Activated CD4-positive, alpha-beta T cell treated with anti-CD3 and anti-CD28 coated beads, Interleukin-2, amount 10 ng/mL, durations not matched to agents 24 days and 14 days (primary cell): ENCODE measurements around the gene EOMES. TPM values are rescaled to one million over a fixed set of nuclear protein-coding genes. Genes with fewer than 3 reads are reported as not detected.
"Not testable (repeated sequence)": the region's sequence is repeated elsewhere in the genome, so short reads cannot be mapped to it uniquely, and the experiment has no call there.

Experiments used
- DNase-seq: peaks from one replicate; pipeline ENCODE4 v3.0.0; 2022
- H3K27ac Mint-ChIP-seq: one replicate; pipeline ENCODE4 v1.8.0; 2022; ENCODE audit warnings: mild to moderate bottlenecking, mixed read lengths
- H3K27me3 Mint-ChIP-seq: one replicate; pipeline ENCODE4 v1.8.0; 2022; ENCODE audit warnings: mixed read lengths
- H3K36me3 Mint-ChIP-seq: one replicate; pipeline ENCODE4 v1.8.0; 2022; ENCODE audit warnings: low read depth, mild to moderate bottlenecking, mixed read lengths
- H3K4me1 Mint-ChIP-seq: one replicate; pipeline ENCODE4 v1.8.0; 2021; ENCODE audit warnings: mixed read lengths
- H3K4me3 Mint-ChIP-seq: one replicate; pipeline ENCODE4 v1.8.0; 2022; ENCODE audit warnings: mild to moderate bottlenecking, moderate library complexity, mixed read lengths
- H3K9me3 Mint-ChIP-seq: one replicate; pipeline ENCODE4 v1.8.0; 2021; ENCODE audit warnings: mixed read lengths
- intact Hi-C: fragments of 100-400 bp; cut with micrococcal nuclease; formaldehyde crosslinking; loops from one replicate; pipeline ENCODE4 v1.15.1; 2023
- total RNA-seq: library from RNA; stranded (reverse); gene quantifications from 2 replicates; pipeline ENCODE4 v1.2.3, GENCODE V29; 2022

EOMES gene
- 7.4 and 7.8 TPM in 2 replicates for total RNA-seq

DNA sequence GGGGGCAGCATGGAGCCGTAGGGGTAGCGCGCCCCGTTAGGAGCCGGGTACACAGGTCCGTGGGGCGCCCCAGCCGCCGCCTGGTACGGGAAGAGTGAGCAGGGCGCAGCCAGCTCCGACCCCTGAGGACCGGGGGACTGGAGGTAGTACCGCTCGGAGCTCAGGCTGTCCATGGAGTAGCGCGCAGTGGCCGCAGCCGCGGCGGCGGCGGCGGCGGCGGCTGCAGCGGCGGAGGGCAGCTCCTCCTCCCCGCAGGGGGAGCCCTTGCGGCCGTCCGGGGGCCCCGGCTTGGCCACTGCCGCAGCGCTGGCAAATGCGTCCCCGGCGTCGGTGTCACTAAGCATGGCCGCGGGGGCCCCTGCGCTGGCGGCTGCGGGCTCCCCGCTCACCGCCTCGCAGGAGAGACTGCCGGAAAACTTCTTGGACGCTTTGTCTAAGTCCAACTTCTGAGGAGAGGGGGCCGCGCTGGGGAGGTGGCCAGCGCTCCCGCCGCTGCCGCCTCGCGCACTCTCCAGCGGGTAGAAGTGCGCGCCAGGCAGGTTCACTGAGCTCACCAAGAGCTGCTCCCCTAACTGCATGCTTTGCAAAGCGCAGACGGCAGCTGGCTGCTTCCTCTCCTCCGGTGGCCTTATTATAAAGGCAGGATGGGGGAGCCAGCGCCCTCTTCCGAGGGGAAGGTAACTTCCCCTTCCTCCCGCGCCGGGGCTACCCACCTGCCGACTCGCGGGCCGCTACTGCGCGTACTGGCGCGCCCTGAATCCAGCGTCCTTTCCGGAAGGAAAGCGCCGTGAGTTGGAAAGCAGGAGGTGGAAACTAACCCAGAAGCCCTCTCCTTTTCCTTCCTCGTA, at the start of gene EOMES:
Gene EOMES, minus strand, starts transcription at position 607 of the 848 bp plus-strand sequence. Its CDS starts 29 bp downstream, at position 578.
- Mint-ChIP-seq H3K27me3 (peaks cover 85% of the 10 kb centered on the region), H3K27ac (peak within 1 kb of the TSS; percentile 66), H3K36me3 (peaks cover 11% of the 10 kb centered on the region), H3K4me1 (peaks cover 32% of the 10 kb centered on the region), H3K9me3 (peaks cover 9% of the 10 kb centered on the region), H3K4me3 (peak within 1 kb of the TSS; percentile 85)
- intact Hi-C loops, result loop anchor here (1.0 to 5.0 kb wide), 4 partner anchors 8 to 564 kb away; no protein-coding TSS in a partner anchor
- DNase-seq, result peak; percentile 90

DNA sequence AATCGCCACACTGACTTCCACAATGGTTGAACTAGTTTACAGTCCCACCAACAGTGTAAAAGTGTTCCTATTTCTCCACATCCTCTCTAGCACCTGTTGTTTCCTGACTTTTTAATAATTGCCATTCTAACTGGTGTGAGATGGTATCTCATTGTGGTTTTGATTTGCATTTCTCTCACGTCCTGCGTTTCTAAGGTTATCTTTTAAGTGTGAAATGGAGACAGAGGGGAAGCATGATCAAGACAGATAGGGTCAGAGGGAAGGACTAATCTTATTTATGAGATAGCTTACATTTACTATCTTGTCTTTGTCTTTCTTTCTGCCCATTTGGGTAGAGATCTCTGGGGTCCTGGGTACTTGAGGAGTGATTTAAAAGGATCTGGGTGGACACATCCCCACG, 48.3 kb upstream of the EOMES start:
- H3K4me3 Mint-ChIP-seq, H3K27me3 Mint-ChIP-seq, H3K9me3 Mint-ChIP-seq, H3K36me3 Mint-ChIP-seq, H3K27ac Mint-ChIP-seq, intact Hi-C loops, DNase-seq: not testable (repeated sequence)
- H3K4me1 Mint-ChIP-seq, result peaks cover 12% of the 10 kb centered on the region

DNA sequence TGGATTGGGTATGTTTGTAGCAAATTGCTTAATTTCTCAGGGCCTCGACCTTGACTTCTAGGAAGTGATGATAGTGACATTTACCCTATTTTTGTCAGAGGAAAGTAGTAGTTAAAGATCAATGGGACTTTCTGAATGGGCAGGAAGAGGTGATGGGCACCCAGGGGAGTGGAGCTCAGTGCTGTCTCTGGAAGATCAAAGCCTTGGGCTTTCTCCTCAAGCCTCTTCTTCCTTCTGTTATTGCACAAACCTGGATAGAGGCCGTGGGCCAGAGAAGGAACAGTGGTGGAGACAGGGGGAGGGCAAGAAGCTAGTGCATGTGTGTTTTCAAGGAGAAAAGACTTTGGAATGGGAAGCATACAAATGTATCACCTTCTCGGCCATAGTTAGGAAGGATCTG, 44.9 kb upstream of the EOMES start:
- no peak overlapping the region for H3K27ac Mint-ChIP-seq
- no peaks in the 10 kb centered on the region for H3K27me3 Mint-ChIP-seq
- intact Hi-C loops, result no loop called here

DNA sequence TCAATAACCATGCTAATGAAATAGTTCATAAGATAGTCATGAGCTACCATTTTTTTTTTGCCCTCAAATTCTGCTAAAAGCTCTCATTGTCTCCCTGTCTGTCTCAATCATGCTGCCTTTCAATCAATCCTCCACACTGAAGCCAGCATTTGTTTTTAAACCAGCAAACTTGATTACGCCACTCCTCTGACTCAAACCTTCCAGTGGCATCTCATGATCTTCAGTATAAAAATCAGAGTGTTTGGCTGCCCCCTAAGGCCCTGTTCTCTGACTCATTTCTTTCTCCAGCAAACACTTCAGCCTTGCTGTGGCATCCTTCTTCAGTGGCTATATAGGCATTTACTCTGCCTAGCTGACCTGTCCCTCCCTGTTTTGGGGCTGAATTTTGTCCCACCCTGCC, 36.0 kb upstream of the EOMES start:
- H3K27ac Mint-ChIP-seq, result no peak overlapping the region
- no peaks in the 10 kb centered on the region for H3K27me3 Mint-ChIP-seq
- H3K4me3 Mint-ChIP-seq, result no peak overlapping the region
- H3K36me3 Mint-ChIP-seq, result peaks cover 4% of the 10 kb centered on the region
- intact Hi-C loops, result loop anchor here (10.0 kb wide), 1 partner anchor 87 kb away; no protein-coding TSS in a partner anchor
- peak; percentile 57 for DNase-seq
- peaks cover 10% of the 10 kb centered on the region for H3K4me1 Mint-ChIP-seq
- H3K9me3 Mint-ChIP-seq, result peaks cover 12% of the 10 kb centered on the region

More for the DNA sequence above, 44.9 kb upstream of the EOMES start:
- Mint-ChIP-seq H3K4me3 (no peak overlapping the region), H3K9me3 (no peaks in the 10 kb centered on the region), H3K4me1 (peaks cover 12% of the 10 kb centered on the region), H3K36me3 (no peaks in the 10 kb centered on the region)
- DNase-seq, result no peak

DNA sequence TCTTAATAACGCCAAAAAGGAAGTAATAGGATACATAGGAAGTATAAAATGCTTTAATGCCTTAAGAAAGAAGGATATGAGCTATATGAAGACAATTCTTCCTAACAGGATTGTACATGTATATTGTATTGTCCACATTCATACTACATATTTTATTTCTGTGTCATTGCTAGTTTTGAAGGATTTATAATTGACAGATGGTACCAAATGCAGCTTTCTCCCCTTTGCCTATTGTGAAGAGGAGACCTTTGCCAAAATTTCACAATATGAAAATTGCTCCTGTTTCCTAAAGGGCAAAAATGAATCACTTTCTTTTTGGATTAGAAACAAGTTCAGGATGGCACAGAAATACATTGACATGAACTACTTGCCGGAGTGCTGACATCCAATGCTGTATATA, 34.8 kb upstream of the EOMES start:
- H3K27ac Mint-ChIP-seq, result no peak overlapping the region
- peaks cover 17% of the 10 kb centered on the region for H3K4me1 Mint-ChIP-seq
- DNase-seq, result no peak
- no peak overlapping the region for H3K4me3 Mint-ChIP-seq
- no peaks in the 10 kb centered on the region for H3K27me3 Mint-ChIP-seq
- intact Hi-C loops, result loop anchor here (10.0 kb wide), 1 partner anchor 88 kb away; no protein-coding TSS in a partner anchor
- peaks cover 17% of the 10 kb centered on the region for H3K9me3 Mint-ChIP-seq
- H3K36me3 Mint-ChIP-seq, result peaks cover 7% of the 10 kb centered on the region

DNA sequence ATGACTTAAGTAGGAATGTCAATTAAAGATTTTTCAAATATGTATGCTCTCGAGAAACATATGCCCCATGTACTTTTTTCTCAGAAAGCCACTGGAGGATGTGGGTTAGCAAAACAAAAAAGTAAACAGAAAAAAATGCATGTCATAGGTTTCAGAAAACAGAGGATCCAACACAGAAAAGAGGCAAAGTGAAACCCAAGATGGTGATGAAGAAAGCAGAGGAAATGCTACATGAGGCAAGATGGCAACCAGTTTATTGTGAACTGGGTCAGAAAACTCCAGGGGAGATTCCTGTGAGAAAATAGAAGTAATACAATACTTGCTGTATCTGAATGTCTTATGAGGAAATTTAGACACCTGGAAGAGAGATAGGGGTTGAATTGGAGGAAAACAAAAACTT, 30.8 kb upstream of the EOMES start:
- intact Hi-C loops, result loop anchor here (5.0 to 10.0 kb wide), 2 partner anchors 92 to 174 kb away; no protein-coding TSS in a partner anchor
- Mint-ChIP-seq H3K27ac (peak overlapping the region; percentile 90), H3K36me3 (peaks cover 13% of the 10 kb centered on the region), H3K4me1 (peaks cover 21% of the 10 kb centered on the region), H3K4me3 (peak overlapping the region; percentile 6), H3K9me3 (peaks cover 27% of the 10 kb centered on the region), H3K27me3 (no peaks in the 10 kb centered on the region)
- DNase-seq, result peak; percentile 73

DNA sequence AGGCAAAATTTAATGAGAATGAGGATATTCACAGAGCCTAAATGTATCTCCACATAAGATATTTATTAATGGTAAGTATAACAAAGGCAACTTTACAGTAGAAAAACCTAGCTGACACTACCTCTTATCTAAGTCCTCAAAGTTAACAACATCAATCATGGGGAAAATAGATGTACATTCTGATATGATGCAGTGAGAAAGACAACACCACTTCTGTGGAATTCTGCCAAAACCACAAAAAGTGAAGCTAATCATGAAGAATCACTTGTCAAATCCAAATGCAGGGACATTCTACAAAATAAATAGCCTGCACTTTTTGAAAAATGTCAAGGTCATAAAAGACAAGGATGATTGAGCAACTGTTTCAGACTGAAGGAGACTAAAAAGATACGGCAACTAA, 27.5 kb upstream of the EOMES start:
- peaks cover 13% of the 10 kb centered on the region for H3K36me3 Mint-ChIP-seq
- no peaks in the 10 kb centered on the region for H3K27me3 Mint-ChIP-seq
- no peak overlapping the region for H3K27ac Mint-ChIP-seq
- intact Hi-C loops, result loop anchor here (5.0 to 10.0 kb wide), 2 partner anchors 95 to 178 kb away; no protein-coding TSS in a partner anchor
- no peak overlapping the region for H3K4me3 Mint-ChIP-seq
- H3K9me3 Mint-ChIP-seq, result peaks cover 22% of the 10 kb centered on the region
- H3K4me1 Mint-ChIP-seq, result peaks cover 20% of the 10 kb centered on the region
- DNase-seq, result peak; percentile 32

DNA sequence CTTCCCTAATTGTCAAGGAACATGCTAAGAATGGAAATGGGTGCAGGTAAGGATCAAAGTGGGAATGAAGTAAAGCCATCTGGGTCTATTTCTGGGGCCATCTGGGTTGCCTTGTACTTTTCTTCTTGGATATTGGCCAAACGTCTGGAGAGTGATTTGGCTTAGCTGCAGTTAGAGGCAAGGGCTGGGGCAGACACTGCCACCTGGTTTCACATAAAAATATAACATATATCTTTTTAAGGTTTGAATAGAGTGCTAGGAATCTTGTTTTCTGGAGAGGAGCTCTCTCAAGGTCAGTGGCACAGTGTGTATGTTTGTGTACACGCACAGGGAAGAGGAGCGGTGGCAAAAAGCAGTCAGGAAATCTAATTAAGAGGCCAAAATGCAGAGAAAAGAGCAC, 24.7 kb upstream of the EOMES start:
- intact Hi-C loops, result no loop called here
- H3K4me1 Mint-ChIP-seq, result peaks cover 9% of the 10 kb centered on the region
- DNase-seq, result peak; percentile 35
- H3K36me3 Mint-ChIP-seq, result peaks cover 5% of the 10 kb centered on the region
- H3K27ac Mint-ChIP-seq, result no peak overlapping the region
- no peak overlapping the region for H3K4me3 Mint-ChIP-seq
- H3K27me3 Mint-ChIP-seq, result no peaks in the 10 kb centered on the region
- H3K9me3 Mint-ChIP-seq, result peaks cover 16% of the 10 kb centered on the region

DNA sequence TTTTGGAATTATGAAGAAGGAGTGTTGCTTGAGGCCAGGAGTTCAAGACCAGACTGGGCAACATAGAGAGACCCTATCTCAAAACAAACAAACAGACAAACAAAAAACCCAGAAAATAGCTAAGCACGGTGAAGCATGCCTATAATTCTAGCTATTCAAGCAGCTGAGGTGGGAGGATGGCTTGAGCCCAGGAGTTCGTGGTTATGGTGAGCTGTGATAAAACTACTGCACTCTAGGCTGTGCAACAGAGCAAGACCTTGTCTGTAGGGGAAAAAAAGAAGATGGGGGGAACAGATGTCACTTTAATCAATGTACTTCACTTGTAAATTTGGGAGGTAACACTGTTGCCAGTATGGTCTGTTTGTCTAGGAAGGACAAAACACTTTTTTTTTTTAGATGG, 18.7 kb upstream of the EOMES start:
- peaks cover 10% of the 10 kb centered on the region for H3K9me3 Mint-ChIP-seq
- peaks cover 3% of the 10 kb centered on the region for H3K27me3 Mint-ChIP-seq
- H3K4me1 Mint-ChIP-seq, result no peaks in the 10 kb centered on the region
- no peak overlapping the region for H3K4me3 Mint-ChIP-seq
- H3K27ac Mint-ChIP-seq, result no peak overlapping the region
- intact Hi-C loops, result no loop called here
- DNase-seq, result no peak
- H3K36me3 Mint-ChIP-seq, result no peaks in the 10 kb centered on the region

DNA sequence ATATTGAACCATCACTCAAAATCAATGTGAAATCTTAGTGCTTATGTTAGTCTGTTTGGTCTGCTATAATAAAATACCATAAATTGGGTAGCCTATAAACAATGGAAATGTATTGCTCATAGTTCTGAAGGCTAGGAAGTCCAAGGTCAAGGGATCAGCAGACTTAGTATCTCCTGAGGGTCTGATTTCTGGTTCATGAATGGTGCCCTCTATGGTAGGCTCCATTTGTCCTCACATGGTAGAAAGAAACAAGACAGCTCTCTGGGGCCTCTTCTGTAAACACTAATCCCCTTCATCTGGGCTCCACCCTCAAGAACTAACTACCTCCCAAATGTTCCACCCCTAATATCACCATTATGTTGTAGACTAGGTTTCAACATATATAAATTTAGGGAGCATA, 15.0 kb upstream of the EOMES start:
- Mint-ChIP-seq H3K4me3 (no peak overlapping the region), H3K9me3 (peaks cover 4% of the 10 kb centered on the region), H3K27ac (no peak overlapping the region), H3K27me3 (peaks cover 19% of the 10 kb centered on the region), H3K36me3 (no peaks in the 10 kb centered on the region), H3K4me1 (no peaks in the 10 kb centered on the region)
- DNase-seq, result no peak
- intact Hi-C loops, result no loop called here

DNA sequence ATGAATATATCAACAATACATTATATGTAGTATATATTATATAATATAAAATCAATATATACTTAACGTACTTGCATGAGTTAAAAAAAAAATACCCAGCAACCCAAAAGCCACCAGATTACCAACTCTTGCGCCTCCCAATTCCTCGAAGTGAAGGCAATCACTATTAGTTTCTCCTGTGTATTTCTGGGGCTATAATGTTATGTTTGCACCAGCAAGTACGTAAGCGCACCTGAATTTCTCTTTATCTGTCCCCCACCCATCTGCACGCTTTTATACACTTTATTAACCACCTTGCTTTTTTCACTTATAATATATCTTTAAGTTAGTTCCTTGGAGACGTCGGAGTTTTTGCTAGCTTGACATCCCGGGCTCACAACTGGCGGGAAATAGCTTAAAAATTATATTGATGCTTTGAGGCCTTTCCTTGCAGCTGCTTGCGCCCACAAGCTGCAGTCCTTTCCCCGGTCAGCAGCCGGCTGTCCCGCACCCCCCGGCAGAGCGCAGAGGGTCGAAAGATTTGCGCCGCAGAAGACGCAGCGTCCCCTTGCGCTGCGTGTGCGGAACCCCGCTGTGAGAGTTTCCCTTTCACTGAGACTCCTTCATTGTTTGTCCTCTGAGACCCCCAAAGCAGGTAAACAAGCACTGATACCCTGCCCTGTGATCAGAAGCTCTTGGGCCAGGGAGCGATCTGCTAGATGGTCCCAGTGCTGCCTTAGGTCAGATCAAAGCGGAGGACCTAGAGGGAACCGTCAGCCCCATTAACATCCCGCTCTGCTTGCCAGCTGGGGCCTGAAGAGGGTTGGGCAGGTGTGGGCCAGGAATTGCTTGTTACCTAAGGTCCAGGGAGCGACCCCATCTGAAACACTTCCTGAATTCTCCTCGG, 8.9 kb upstream of the EOMES start:
- peak overlapping the region; percentile 32 for H3K27ac Mint-ChIP-seq
- H3K9me3 Mint-ChIP-seq, result peaks cover 7% of the 10 kb centered on the region
- intact Hi-C loops, result loop anchor here (1.0 kb wide), 2 partner anchors 9 to 19 kb away; partner anchors contain the start of gene EOMES
- peak overlapping the region; percentile 73 for H3K4me3 Mint-ChIP-seq
- H3K36me3 Mint-ChIP-seq, result peaks cover 2% of the 10 kb centered on the region
- peaks cover 74% of the 10 kb centered on the region for H3K27me3 Mint-ChIP-seq
- no peak for DNase-seq
- H3K4me1 Mint-ChIP-seq, result peaks cover 28% of the 10 kb centered on the region

DNA sequence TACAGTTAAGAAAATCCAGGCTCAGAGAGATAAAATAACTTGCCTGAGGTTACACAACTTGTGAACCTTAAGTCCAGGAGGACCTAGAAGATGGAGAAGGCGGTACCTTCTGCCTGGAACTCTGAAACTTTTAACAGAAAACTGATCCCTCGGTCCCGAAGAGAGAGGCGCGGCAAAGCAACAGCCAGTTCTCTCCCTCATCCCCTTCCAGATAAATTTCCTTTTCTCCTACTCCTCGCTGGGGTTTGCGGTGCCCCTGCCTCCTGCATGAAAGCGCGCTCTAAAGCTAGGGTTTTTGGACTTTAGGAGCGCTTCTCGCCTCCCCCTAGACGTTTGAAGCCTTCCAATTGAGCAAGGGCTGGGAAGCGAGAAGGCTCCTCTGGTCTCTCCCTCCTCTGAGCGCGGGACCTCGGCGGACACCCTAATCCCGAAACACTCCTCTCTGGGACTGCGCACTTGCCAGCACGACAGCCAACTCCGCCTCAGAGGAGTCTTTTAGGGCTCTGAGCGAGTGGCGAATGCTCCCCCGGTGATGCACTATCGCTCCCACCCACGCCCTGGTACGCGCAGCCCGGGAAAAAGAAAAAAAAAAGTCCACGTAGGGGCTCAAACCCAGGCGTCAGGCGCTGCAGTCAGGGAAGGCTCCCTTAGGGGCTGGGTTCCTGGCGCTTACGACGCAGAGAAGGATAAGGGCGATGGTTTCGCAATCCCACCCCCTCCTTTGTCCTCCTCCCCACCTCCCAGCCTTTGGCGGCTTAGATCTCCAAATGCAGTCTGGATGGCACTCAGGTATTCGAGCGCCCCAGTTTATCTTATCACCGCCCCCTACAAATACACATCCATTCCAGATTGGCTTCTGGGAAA, 7.9 kb upstream of the EOMES start:
- H3K4me1 Mint-ChIP-seq, result peaks cover 28% of the 10 kb centered on the region
- intact Hi-C loops, result loop anchor here (1.0 kb wide), 2 partner anchors 8 to 18 kb away; partner anchors contain the start of gene EOMES
- peak overlapping the region; percentile 47 for H3K27ac Mint-ChIP-seq
- peaks cover 7% of the 10 kb centered on the region for H3K9me3 Mint-ChIP-seq
- H3K36me3 Mint-ChIP-seq, result peaks cover 2% of the 10 kb centered on the region
- DNase-seq, result no peak
- H3K27me3 Mint-ChIP-seq, result peaks cover 76% of the 10 kb centered on the region
- H3K4me3 Mint-ChIP-seq, result peak overlapping the region; percentile 73

DNA sequence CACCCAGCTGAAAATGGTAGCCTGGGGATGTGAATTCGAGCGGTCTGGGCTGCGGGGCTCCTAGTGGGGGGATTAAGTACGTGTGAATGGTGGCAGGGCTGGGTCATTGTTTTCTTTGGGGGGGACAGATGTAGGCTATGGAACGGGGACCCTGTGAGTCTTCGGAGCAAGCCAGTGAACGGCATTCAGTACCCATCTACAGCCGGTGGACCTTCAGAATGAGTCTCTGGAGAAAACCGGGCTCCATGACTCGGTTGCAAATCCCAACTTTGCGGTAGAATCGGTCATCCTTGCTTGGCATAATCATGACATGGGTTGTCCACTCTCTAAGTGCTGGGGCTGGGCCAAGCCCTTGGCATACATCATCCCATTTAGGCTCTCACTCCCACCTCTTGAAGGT, 7.2 kb upstream of the EOMES start:
- H3K4me3 Mint-ChIP-seq, result peak overlapping the region; percentile 73
- H3K36me3 Mint-ChIP-seq, result peaks cover 2% of the 10 kb centered on the region
- no peak for DNase-seq
- intact Hi-C loops, result no loop called here
- no peak overlapping the region for H3K27ac Mint-ChIP-seq
- peaks cover 30% of the 10 kb centered on the region for H3K4me1 Mint-ChIP-seq
- H3K27me3 Mint-ChIP-seq, result peaks cover 80% of the 10 kb centered on the region
- H3K9me3 Mint-ChIP-seq, result peaks cover 9% of the 10 kb centered on the region
